Activated naive CD8-positive, alpha-beta T cell treated with anti-CD3 and anti-CD28 coated beads, Interleukin-2, amount 50 U/mL, for 16 hours (primary cell): ENCODE data around the gene GOLGA5.
"Not testable (repeated sequence)": the region's sequence is repeated elsewhere in the genome, so short reads cannot be mapped to it uniquely, and the experiment has no call there.

Source experiments
- DNase-seq: peaks from one replicate; pipeline ENCODE4 v3.0.0-alpha.2; 2020; ENCODE audit warnings: low read depth, low spot score

GOLGA5 gene

GRCh38 chr14:92778868-92779565, 15.1 kb upstream of the GOLGA5 start:
- DNase-seq: not testable (repeated sequence)

DNA sequence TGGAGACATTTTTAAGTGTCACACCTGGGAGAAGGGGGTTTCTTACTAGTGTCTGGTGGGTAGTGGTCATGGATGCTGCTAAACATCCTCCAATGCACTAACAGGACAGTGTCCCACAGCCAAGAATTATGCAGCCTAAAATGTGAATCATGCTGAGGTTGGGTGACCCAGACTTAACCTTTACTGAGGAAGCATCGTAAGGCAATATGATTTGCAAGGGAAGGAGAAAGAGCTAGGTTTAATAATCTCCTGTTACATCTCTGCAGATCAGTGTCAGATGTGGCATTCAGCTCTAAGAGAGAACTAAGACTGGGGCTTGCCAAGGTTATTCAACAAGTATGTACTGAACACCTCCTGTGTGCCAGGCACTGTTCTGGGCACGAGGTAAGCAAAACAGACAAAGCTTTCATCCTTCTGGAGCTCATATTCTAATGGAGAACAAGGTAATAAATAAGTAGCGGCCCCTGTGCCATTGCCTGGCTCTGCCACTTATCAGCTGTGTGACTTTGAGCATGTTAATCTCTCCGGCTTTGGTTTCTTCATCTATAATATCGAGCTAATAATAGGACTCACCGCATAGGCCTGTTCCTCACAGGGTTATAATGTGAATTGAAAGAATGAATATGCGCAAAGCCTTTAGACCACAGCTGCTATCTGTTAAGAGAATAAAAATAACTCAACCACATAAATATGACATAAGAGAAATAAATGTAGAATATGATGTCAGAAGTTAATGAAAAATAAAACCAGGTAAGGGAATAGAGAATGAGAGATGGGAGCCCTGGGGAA, 13.5 kb upstream of the GOLGA5 start:
- DNase-seq: no peak

DNA sequence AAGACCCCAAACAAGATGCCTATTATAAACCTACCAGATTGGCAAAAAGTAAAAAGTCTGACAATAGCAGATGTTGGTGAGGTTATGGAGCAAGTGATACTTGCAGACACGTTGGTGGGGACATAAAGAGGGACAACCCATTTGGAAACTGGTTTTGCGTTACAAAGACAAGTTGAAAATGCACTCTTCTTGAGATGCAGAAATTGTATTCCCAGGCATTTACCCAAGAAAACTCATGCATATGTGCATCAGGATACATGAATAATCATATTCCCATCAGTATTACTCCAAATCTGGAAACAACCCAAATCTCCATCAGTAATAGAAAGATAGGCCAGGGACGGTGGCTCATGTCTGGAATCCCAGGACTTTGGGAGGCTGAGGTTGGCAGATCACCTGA, 12.8 kb upstream of the GOLGA5 start:
- DNase-seq: no peak

- DNase-seq: no peak
These were observed 10.2 kb upstream of the GOLGA5 start for GRCh38 chr14:92783813-92784431.

DNA sequence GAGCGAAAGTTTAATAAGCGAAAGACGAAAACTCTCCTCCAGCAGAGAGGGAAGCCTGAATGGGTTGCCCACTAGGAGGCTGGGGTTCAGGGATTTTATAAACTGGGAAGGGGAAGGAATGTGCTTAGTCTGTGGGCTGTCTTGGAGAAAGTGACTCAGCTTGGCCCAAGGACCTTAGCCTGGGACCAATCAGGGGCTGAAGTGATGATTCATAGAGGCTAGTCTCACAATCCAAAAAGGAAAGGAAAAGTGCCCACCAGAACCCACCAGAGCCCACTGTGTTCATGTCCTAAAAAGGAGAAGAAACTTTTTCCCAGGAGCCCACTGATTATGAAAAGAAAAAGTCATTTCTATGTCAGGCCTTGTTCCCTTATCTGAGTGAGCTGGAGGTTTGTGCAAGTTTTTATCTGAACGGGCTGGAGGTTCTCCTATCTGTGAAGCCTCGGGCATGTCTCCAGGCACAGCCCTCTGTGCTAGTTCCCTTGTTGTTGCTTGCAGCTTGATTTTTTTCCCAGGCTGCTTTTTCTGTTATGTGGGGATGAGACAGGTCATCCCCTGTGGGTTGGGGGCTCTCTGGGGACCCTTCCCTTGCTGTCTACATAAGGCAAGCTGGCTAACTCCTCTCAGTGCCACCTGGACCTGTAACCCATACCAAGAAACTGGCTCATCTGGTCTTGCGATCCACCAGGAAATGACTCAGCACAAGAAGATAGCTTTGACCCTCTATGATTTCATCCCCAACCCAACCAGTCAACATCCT, 8.3 kb upstream of the GOLGA5 start:
- DNase-seq: no peak

DNA sequence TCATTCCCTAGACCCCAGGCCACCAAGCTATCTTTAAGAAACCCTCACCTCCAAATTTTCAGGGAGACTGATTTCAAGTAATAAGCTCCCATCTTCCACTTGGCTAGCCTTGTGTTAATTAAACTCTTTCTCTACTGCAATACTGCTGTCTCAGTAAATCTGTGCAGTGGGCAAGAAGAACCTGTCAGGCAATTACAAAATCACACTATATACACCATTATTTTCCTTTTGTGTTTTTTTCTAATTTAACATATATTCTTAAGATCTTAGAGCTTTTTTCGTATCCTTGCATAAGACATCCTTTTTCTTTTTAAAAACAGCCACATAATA, 7.7 kb upstream of the GOLGA5 start:
- no peak for DNase-seq

- DNase-seq: no peak
These were observed 6.6 kb upstream of the GOLGA5 start for GRCh38 chr14:92787554-92787953.

- no peak for DNase-seq
These were observed 4.5 kb upstream of the GOLGA5 start for GRCh38 chr14:92789457-92790089.

DNA sequence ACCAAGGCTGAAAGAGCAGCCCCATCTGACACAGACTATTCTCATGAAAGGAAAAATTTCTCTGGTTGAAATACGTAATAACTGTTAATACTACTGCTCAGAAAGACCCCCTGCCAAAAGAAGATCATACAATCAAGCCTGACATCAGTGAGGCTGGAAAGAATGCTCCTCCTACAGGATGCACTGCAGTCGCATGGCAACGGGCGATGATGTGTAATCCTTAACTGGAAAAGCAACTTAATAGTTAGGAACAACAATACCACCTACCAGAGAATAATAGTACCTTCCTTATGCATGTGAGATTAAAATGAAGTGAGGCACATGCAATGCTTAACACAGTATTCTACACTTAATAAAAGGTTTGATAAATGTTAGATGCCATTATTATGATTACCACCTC, 1.2 kb upstream of the GOLGA5 start:
- no peak for DNase-seq

GRCh38 chr14:92794547-92794941, 439 bp downstream of the GOLGA5 start:
- no peak for DNase-seq

DNA sequence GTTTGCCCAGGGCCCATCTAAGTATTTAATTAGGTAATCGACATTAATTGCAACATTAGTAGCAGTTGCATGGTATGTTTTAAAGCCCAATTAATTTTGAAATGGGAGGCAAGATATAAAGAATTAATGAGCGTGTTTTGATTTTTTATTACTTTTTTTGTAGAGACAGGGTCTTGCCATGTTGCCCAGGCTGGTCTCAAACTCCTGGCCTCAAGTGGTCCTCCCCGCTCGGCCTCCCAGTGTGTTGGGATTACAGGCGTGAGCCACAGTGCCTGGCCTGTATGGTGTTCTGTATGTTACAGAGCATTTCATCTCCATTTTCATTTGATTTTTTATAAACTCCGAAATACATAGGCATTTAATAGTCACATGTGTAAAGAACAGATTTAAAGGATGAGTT, 856 bp downstream of the GOLGA5 start:
- no peak for DNase-seq

DNA sequence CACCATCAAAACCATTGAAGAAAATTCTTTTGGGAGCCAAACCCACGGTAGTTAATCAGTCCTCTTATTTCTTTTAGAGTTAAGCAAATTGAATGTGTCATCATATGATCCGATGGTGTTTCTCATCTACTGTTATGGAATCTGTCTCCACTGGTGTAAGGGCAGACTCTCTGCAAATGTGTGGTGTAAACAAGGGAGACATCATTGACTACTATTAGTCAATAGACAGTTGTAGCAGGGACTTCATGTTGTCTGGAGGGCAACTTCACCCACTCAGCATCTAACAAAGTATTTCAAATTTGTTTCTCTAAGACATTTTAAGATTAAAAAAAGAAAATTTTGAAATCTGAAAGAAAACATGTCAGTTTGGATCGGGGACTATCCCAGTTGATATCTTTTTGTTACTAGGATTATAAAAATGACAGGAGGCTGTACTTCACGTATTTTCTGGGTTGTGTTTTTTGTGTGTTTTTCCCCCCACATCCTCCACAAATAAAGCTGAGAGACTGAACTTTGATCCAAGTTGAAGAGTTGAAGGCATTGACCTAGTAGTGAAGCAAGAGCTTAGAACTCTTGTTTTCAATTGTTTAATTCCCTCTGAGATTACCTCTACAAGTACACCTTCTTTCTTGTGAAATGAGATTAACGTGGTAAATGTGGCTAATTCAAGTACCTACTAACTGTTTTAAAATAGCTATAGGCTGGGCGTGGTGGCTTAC, 4.0 kb downstream of the GOLGA5 start:
- DNase-seq: no peak

- DNase-seq: no peak
These were observed 4.7 kb downstream of the GOLGA5 start for GRCh38 chr14:92798811-92799210.

DNA sequence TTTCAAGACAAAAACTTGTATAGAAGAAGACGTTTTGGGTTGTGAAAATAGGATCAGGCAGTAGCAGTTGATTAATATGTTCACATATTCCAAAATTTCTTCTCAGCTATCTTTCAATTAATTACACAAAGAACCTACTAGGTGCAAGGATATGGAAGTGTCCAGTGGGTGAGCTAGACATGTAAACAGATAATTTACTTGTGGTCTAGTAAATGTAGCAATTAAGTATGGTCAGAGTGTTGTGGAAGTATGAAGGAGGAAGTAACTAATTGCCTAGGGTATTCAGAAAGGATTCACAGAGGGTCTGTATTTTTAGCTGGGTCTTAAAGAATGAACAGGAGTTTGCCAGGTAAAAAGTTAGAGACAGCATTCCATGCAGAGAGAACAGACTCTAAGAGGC, 5.9 kb downstream of the GOLGA5 start:
- no peak for DNase-seq

DNA sequence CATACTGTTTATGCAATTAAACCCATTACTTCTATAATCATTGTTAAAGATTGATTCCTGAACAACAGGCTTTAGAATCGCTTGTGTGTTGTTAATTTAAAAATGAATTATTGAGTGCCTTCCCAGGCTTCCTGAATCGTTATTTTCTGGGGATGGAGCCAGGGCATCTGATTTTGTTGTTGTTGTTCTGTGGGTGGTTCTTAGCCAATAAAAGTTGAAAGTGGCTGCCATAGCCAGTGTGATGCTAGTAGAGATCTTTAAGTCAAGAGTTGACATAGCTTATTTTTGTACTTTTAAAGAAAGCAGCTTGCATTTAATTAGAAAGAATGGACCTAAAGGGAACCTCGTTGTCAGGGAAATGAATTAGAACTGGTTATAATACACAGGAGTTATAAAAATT, 6.4 kb downstream of the GOLGA5 start:
- no peak for DNase-seq

- DNase-seq: no peak
These were observed 7.8 kb downstream of the GOLGA5 start for GRCh38 chr14:92801917-92802316.

- no peak for DNase-seq
These were observed 8.6 kb downstream of the GOLGA5 start for GRCh38 chr14:92802678-92803077.

- DNase-seq: no peak
These were observed 19.1 kb downstream of the GOLGA5 start for GRCh38 chr14:92813201-92813600.

- no peak for DNase-seq
These were observed 25.0 kb downstream of the GOLGA5 start for GRCh38 chr14:92819011-92819597.

GRCh38 chr14:92819680-92820535, 25.8 kb downstream of the GOLGA5 start:
- DNase-seq: not testable (repeated sequence)
